ENCODE results near the gene CABLES2.

The CABLES2 gene

DNA sequence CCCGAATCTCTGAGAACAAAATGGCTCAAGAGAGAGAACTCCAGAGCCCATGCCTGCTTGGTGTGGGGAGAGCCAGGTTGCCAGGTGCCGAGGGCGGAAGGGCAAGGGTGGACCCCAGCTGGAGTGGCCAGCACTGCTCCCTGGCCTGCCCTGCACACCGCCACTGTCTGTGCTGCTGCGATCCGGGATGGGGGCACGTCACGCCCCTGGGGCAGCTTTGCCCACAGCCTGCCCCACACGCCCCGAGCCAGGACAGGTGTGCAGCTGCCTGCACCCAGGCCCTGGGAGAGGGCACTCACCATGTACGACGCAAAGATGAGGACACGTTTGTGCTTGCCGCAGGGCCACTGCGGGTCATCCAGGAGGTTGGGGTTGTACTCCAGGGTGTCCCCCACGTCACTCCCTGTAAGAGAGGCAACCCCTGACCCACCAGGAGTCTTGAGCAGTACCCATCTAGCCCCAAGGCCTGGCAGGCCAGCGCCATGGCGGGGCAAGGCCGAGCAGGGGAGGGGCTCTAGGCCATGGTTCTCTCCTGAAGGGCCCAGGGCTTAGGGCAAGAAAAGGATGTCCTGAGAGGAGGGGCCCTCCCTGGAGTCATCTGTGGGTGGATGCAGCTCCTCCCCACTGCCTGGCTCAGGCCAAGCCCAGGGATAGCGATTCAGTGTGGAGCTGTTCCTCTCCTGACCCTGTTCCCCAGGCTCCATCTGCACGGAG lies 14.3 kb downstream of the CABLES2 start:
- no peak overlapping the region for H3K27ac ChIP-seq (ENCODE audit: low read length)
- TF ChIP-seq, protein P1, sequence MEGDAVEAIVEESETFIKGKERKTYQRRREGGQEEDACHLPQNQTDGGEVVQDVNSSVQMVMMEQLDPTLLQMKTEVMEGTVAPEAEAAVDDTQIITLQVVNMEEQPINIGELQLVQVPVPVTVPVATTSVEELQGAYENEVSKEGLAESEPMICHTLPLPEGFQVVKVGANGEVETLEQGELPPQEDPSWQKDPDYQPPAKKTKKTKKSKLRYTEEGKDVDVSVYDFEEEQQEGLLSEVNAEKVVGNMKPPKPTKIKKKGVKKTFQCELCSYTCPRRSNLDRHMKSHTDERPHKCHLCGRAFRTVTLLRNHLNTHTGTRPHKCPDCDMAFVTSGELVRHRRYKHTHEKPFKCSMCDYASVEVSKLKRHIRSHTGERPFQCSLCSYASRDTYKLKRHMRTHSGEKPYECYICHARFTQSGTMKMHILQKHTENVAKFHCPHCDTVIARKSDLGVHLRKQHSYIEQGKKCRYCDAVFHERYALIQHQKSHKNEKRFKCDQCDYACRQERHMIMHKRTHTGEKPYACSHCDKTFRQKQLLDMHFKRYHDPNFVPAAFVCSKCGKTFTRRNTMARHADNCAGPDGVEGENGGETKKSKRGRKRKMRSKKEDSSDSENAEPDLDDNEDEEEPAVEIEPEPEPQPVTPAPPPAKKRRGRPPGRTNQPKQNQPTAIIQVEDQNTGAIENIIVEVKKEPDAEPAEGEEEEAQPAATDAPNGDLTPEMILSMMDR (IDR thresholded peaks at IDR 0.05; ENCODE audit: low read depth, low read length): no peak
- TF ChIP-seq EZH2phosphoT487 (IDR thresholded peaks at IDR 0.05; ENCODE audit: low read depth): no peak

DNA sequence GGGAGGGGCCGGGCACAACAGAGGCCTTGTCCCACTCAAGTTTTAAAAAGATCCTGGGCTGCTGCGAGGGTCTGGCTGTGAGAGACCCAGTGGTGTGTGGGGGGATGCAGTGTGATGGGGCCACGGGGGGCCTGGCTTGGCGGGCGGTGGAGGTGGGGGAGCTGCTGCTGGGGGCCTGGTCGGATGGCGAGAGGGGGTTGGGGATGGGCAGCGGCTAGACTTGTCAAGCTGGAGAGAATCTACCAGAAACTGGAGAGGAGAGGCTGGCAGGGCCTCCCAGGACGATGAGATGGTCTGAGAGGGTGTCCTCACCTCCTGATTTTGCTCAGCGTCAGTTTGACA lies 15.0 kb downstream of the CABLES2 start:
- Histone ChIP-seq H4K20me1 (ENCODE audit: insufficient read depth, low read length) (peaks cover 17% of the 10 kb centered on the region; the same call in 1 of the 2 replicates), H3K9ac (ENCODE audit: low read length) (no peak overlapping the region), H3K9me3 (ENCODE audit: insufficient read depth, low read length) (no peaks in the 10 kb centered on the region), H3K4me3 (ENCODE audit: low read length) (no peak overlapping the region), H3K36me3 (replicated peaks; ENCODE audit: low read depth, low read length) (peaks cover 30% of the 10 kb centered on the region), H2AFZ (ENCODE audit: low read depth, low read length) (no peak overlapping the region), H3K4me1 (ENCODE audit: low read length) (peaks cover 13% of the 10 kb centered on the region), H3K27ac (ENCODE audit: low read length) (no peak overlapping the region), H3K4me2 (ENCODE audit: low read length) (no peak overlapping the region), H3K27me3 (ENCODE audit: low read depth, low read length) (no peaks in the 10 kb centered on the region), H3K79me2 (ENCODE audit: low read length) (peaks cover 26% of the 10 kb centered on the region)
- TF ChIP-seq, protein P1 (IDR thresholded peaks at IDR 0.05; ENCODE audit: low read depth, low read length): no peak
- TF ChIP-seq EZH2phosphoT487 (IDR thresholded peaks at IDR 0.05; ENCODE audit: low read depth): no peak

More for the DNA sequence above, 14.3 kb downstream of the CABLES2 start:
- H2AFZ ChIP-seq (ENCODE audit: low read depth, low read length): no peak overlapping the region
- no peak overlapping the region for H3K4me3 ChIP-seq (ENCODE audit: low read length)
- H3K4me1 ChIP-seq (ENCODE audit: low read length): peaks cover 12% of the 10 kb centered on the region
- H3K79me2 ChIP-seq (ENCODE audit: low read length): peaks cover 19% of the 10 kb centered on the region
- H3K36me3 ChIP-seq (replicated peaks; ENCODE audit: low read depth, low read length): peaks cover 25% of the 10 kb centered on the region
- no peak overlapping the region for H3K4me2 ChIP-seq (ENCODE audit: low read length)
- peaks cover 12% of the 10 kb centered on the region; the same call in 1 of the 2 replicates for H4K20me1 ChIP-seq (ENCODE audit: insufficient read depth, low read length)
- no peaks in the 10 kb centered on the region for H3K9me3 ChIP-seq (ENCODE audit: insufficient read depth, low read length)
- no peaks in the 10 kb centered on the region for H3K27me3 ChIP-seq (ENCODE audit: low read depth, low read length)
- H3K9ac ChIP-seq (ENCODE audit: low read length): no peak overlapping the region

DNA sequence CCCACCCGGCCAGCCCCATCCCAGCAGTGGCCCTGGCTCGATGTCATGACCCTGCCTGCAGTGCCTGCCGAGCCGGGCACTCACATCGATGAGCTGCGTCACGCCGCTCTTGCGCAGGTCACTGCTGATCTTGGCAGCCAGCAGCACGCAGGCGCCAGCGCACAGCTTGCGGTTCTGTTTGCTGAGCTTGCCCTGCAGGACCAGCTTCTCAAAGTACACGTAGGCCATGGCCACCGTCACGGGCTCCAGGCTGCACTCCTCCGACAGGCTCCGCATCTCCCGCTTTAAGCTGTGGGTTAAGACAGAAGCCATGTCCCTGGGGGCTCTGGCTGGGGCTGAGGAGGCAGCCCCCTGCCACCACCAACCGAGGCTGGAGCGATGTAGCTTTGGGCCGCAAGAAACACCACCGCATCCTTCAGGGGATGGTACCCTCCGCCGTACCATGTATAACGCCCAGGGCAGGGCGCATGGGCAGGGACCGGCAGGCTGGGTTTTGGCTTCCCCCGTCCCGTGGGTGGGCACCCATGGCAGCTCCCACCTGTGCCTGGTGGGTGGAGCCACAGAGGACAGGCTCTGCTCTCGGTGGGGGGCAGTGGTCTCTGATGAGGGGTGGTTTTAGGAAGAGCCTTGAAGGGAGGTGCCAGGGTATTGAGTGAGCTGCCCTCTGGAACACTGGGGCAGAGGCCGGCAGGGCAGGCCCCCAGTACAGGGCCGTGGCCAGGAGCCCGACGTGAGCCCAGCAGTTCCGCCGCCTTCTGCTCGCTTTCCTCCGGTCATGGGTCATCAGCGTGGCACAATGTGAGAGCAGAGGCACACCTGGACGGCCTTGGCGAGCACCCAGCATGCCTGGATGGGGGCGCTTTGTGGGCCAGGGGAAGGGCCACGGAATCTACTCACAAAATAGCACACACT lies 15.7 kb downstream of the CABLES2 start:
- peaks cover 13% of the 10 kb centered on the region for H3K4me1 ChIP-seq (ENCODE audit: low read length)

More for the DNA sequence above, 15.7 kb downstream of the CABLES2 start:
- no peak overlapping the region for H3K4me2 ChIP-seq (ENCODE audit: low read length)
- no peak overlapping the region for H2AFZ ChIP-seq (ENCODE audit: low read depth, low read length)
- no peak overlapping the region for H3K27ac ChIP-seq (ENCODE audit: low read length)
- no peak overlapping the region for H3K9ac ChIP-seq (ENCODE audit: low read length)
- H3K9me3 ChIP-seq (ENCODE audit: insufficient read depth, low read length): no peaks in the 10 kb centered on the region
- no peaks in the 10 kb centered on the region for H3K27me3 ChIP-seq (ENCODE audit: low read depth, low read length)
- H3K4me3 ChIP-seq (ENCODE audit: low read length): no peak overlapping the region
- TF ChIP-seq, protein P1 (IDR thresholded peaks at IDR 0.05; ENCODE audit: low read depth, low read length): no peak
- no peak for TF ChIP-seq EZH2phosphoT487 (IDR thresholded peaks at IDR 0.05; ENCODE audit: low read depth)
- peaks cover 30% of the 10 kb centered on the region for H3K36me3 ChIP-seq (replicated peaks; ENCODE audit: low read depth, low read length)
- peaks cover 33% of the 10 kb centered on the region for H3K79me2 ChIP-seq (ENCODE audit: low read length)
- peaks cover 17% of the 10 kb centered on the region; the same call in 1 of the 2 replicates for H4K20me1 ChIP-seq (ENCODE audit: insufficient read depth, low read length)
